HepG2 (cell line): ENCODE results near the gene FAT1. TPM values are rescaled to one million over a fixed set of nuclear protein-coding genes. Genes with fewer than 3 reads are reported as not detected.
A peak's percentile ranks its signal among the peaks of the same experiment; 100 is the strongest.

Experiments used
- CTCF ChIP-seq: sonication (generic); formaldehyde crosslinking; IDR thresholded peaks from 2 replicates; pipeline ENCODE4 v1.5.0; 2020; ENCODE audit warnings: mild to moderate bottlenecking, missing genetic modification reagents, moderate library complexity
- ERF ChIP-seq: IDR thresholded peaks from 2 replicates; pipeline ENCODE4 v1.6.1; 2018; ENCODE audit warnings: missing biosample characterization, missing genetic modification reagents
- HES4 ChIP-seq: sonication (generic); formaldehyde crosslinking; IDR thresholded peaks from 2 replicates; pipeline ENCODE4 v1.9.0; 2021; ENCODE audit warnings: mild to moderate bottlenecking, missing genetic modification reagents, borderline replicate concordance
- KAT2B ChIP-seq: fragments of 150-350 bp; IDR thresholded peaks from 2 replicates; pipeline ENCODE4 v1.6.1; 2014; ENCODE audit warnings: low read depth, low read length, borderline replicate concordance
- KAT7 ChIP-seq: IDR thresholded peaks from 2 replicates; pipeline ENCODE4 v1.6.1; 2018; ENCODE audit warnings: borderline replicate concordance, missing compliant biosample characterization
- KDM6A ChIP-seq: IDR thresholded peaks from 2 replicates; pipeline ENCODE4 v1.6.1; 2016; ENCODE audit warnings: low read depth
- MED8 ChIP-seq: sonication (generic); formaldehyde crosslinking; IDR thresholded peaks from 2 replicates; pipeline ENCODE4 v1.8.1; 2023; ENCODE audit warnings: mild to moderate bottlenecking, missing genetic modification reagents; ENCODE audit not compliant: insufficient replicate concordance
- MEIS1 ChIP-seq: sonication (generic); formaldehyde crosslinking; IDR thresholded peaks from 2 replicates; pipeline ENCODE4 v1.9.0; 2021; ENCODE audit warnings: mild to moderate bottlenecking, missing genetic modification reagents, moderate library complexity, borderline replicate concordance
- MEIS2 ChIP-seq: sonication (generic); formaldehyde crosslinking; IDR thresholded peaks from 2 replicates; pipeline ENCODE4 v1.9.0; 2021; ENCODE audit warnings: mild to moderate bottlenecking, missing genetic modification reagents
- NONO ChIP-seq, 2 experiments: fragments of 450-650 bp in 1 of 2; sonication (generic) in 1 of 2; formaldehyde crosslinking in 1 of 2; IDR thresholded peaks in 1 of 2; conservative IDR thresholded peaks in 1 of 2; 2 replicates each; pipeline versions ENCODE4 v1.6.1 to v1.8.0; 2017 to 2022; ENCODE audit warnings: mild to moderate bottlenecking in 1 of 2, missing genetic modification reagents in 1 of 2, moderate library complexity in 1 of 2
- TFDP1 ChIP-seq: IDR thresholded peaks from 2 replicates; pipeline ENCODE4 v1.6.1; 2016; ENCODE audit warnings: missing compliant biosample characterization, missing genetic modification reagents, borderline replicate concordance
- ZFP41 ChIP-seq: sonication (generic); formaldehyde crosslinking; IDR thresholded peaks from 2 replicates; pipeline ENCODE4 v1.4.0; 2020; ENCODE audit warnings: mild to moderate bottlenecking, missing genetic modification reagents, borderline replicate concordance
- ZNF414 ChIP-seq: sonication (generic); formaldehyde crosslinking; IDR thresholded peaks from 2 replicates; pipeline ENCODE4 v1.5.0; 2020; ENCODE audit warnings: missing genetic modification reagents
- ZNF550 ChIP-seq: sonication (generic); formaldehyde crosslinking; IDR thresholded peaks from 2 replicates; pipeline ENCODE4 v1.4.0; 2020; ENCODE audit warnings: mild to moderate bottlenecking, missing genetic modification reagents, borderline replicate concordance
- ZNF687 ChIP-seq: sonication (generic); formaldehyde crosslinking; IDR thresholded peaks from 2 replicates; pipeline ENCODE4 v1.5.1; 2020; ENCODE audit warnings: mild to moderate bottlenecking, missing genetic modification reagents, moderate library complexity
- ZNF720 ChIP-seq: sonication (generic); formaldehyde crosslinking; IDR thresholded peaks from 2 replicates; pipeline ENCODE4 v1.4.0; 2020; ENCODE audit warnings: missing genetic modification reagents
- ZXDC ChIP-seq: sonication (generic); formaldehyde crosslinking; IDR thresholded peaks from 2 replicates; pipeline ENCODE4 v1.5.0; 2020; ENCODE audit warnings: mild to moderate bottlenecking, missing genetic modification reagents
- polyA plus RNA-seq, 8 experiments: library from polyadenylated mRNA; depleted of rRNA in 3 of 8; stranded (reverse) in 7 of 8; unstranded in 1 of 8; fragments of >200 nt; fragmentation: Illumina TruSeq in 4 of 8; extraction: Trizol in 4 of 8; gene quantifications; 2 replicates each; pipeline versions ENCODE4 v1.2.1 to v1.2.3, GENCODE V29; 2011 to 2016; ENCODE audit warnings: low read depth in 4 of 8, missing spikeins in 1 of 8, mixed read lengths in 1 of 8; ENCODE audit not compliant: insufficient read depth in 1 of 8
- total RNA-seq, 5 experiments: library from RNA; depleted of rRNA; stranded (reverse); fragments of >200 nt; fragmentation: Illumina TruSeq; extraction: Trizol; gene quantifications; 2 replicates each; pipeline ENCODE4 v1.2.3, GENCODE V29; 2016; ENCODE audit warnings: low read depth in 1 of 5

The FAT1 gene
- total and polyA plus RNA-seq, 2 of the 13 experiments (the other 11 are each of a cell fraction or from before 2014, with no cell fraction given): 185 to 216 TPM

- no peak for TF ChIP-seq KAT2B
- TF ChIP-seq ZNF414 (CRISPR knock-in tag): peak; percentile 85
- TF ChIP-seq MEIS1 (CRISPR knock-in tag): 0 out of 2 replicates have a peak, but pooled peaks have one; percentile 33
- TF ChIP-seq ZNF687: no peak
- peak; percentile 36 for TF ChIP-seq MED8
- TF ChIP-seq HES4 (CRISPR knock-in tag): no peak
- TF ChIP-seq NONO (IDR thresholded peaks at IDR 0.05): no peak
- no peak; the same call in 1 of the 2 replicates for TF ChIP-seq NONO (CRISPR knock-in tag; conservative IDR thresholded peaks at IDR 0.05)
- no peak for TF ChIP-seq CTCF (CRISPR knock-in tag)
- no peak for TF ChIP-seq ZXDC (CRISPR knock-in tag)
- no peak for TF ChIP-seq ZNF720 (CRISPR knock-in tag)
- no peak; the same call in 1 of the 2 replicates for TF ChIP-seq TFDP1 (CRISPR knock-in tag)
- TF ChIP-seq ZNF550 (CRISPR knock-in tag): no peak
- 0 out of 2 replicates have a peak, but pooled peaks have one; percentile 29 for TF ChIP-seq KAT7 (CRISPR knock-in tag)
- peak; percentile 88 for TF ChIP-seq ERF (CRISPR knock-in tag)
- TF ChIP-seq KDM6A (CRISPR knock-in tag): peak; percentile 86
- no peak for TF ChIP-seq MEIS2
- no peak for TF ChIP-seq ZFP41 (CRISPR knock-in tag)
Measured at GRCh38 chr4:186755550-186756519, 32.2 kb upstream of the FAT1 start (continued).
